ENCODE data around the gene CRX. TPM values are rescaled to one million over a fixed set of nuclear protein-coding genes. Genes with fewer than 3 reads are reported as not detected.
A peak's percentile ranks its signal among the peaks of the same experiment; 100 is the strongest.

CRX gene
- total RNA-seq, 1 experiment from 2014 or later = 0.13 TPM

DNA sequence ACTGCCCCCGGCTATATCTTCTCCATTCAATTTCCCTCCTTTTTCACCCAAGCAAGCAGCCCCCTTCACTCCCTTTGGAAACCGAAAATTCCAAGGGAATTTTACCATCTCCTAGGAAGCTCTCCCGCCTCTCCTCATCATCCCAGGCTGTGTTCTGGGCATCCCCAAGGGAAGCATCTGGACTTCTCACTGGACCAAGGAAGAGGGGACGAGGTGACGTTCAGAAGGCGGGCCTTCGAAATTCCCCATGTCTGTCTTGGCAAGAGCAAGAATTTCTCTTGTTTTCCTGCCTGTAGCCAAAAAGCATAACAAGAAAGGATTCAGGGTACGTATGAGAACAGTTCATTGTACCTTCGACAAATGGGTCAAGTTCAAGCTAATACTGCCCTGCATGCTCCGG lies 43.4 kb downstream of the CRX start:
- Mint-ChIP-seq H3K27me3 (ENCODE audit: low read depth) (no peaks in the 10 kb centered on the region), H3K4me1 (peaks cover 18 to 25% of the 10 kb centered on the region in 2 experiments)
- no peaks in the 10 kb centered on the region for H3K79me2 ChIP-seq (ENCODE audit: insufficient read depth, low read length)

More for the DNA sequence above, 43.4 kb downstream of the CRX start:
- DNase-seq = no peak
- H2AFZ ChIP-seq (ENCODE audit: low read length) = no peak overlapping the region
- no peak overlapping the region for H3K4ac ChIP-seq (ENCODE audit: low read depth, low read length)
- no peak overlapping the region for H2BK120ac ChIP-seq (ENCODE audit: low read depth, low read length, poor library complexity, severe bottlenecking)
- no peak overlapping the region for H2BK15ac ChIP-seq (ENCODE audit: low read depth, low read length)
- no peaks in the 10 kb centered on the region for H3K4me1 ChIP-seq (ENCODE audit: insufficient read depth, low read length)
- Mint-ChIP-seq H3K36me3 (ENCODE audit: insufficient read depth in 1 of 3, low read depth in 3 of 3) (peaks cover 0 to 3% (median 0%) of the 10 kb centered on the region in 3 experiments; a peak in 1 of 7 replicates), H3K9me3 (no peaks in the 10 kb centered on the region; a peak in 1 of 5 replicates), H3K27ac (peak overlapping the region; percentile 80 to 92 (median 85); a peak in 6 of 7 replicates), H3K4me3 (peak overlapping the region in 1 of 2 experiments; percentile 53; a peak in 1 of 5 replicates)
- H2AK5ac ChIP-seq (ENCODE audit: insufficient read length, low read length) = no peak overlapping the region
- no peaks in the 10 kb centered on the region for H4K20me1 ChIP-seq (ENCODE audit: control insufficient read depth, insufficient read depth, insufficient read length)
- no peaks in the 10 kb centered on the region for H3K23me2 ChIP-seq (ENCODE audit: insufficient read length, low read depth, low read length, poor library complexity, severe bottlenecking)
- no peaks in the 10 kb centered on the region for H3K27me3 ChIP-seq (ENCODE audit: insufficient read depth, low read length)
- H4K5ac ChIP-seq (ENCODE audit: insufficient read length, low read depth, low read length) = no peak overlapping the region
- no peaks in the 10 kb centered on the region for H3K79me1 ChIP-seq (ENCODE audit: insufficient read depth, low read depth, low read length, poor library complexity, severe bottlenecking)
- H3K56ac ChIP-seq (ENCODE audit: insufficient read length, low read depth, low read length) = no peak overlapping the region
- H3T11ph ChIP-seq (ENCODE audit: low read length) = no peak overlapping the region
- no peaks in the 10 kb centered on the region for H3K9me3 ChIP-seq (ENCODE audit: control insufficient read depth, low read depth, low read length)
- no peak overlapping the region for H2BK5ac ChIP-seq (ENCODE audit: insufficient read length, low read length)
- no peak overlapping the region for H3K23ac ChIP-seq (ENCODE audit: insufficient read length, low read depth, low read length)
- H4K91ac ChIP-seq (ENCODE audit: insufficient read length, low read depth, low read length) = no peak overlapping the region
- no peak overlapping the region for H3K27ac ChIP-seq (ENCODE audit: insufficient read length, low read depth, low read length)
- H2BK12ac ChIP-seq (ENCODE audit: insufficient read length, low read depth, low read length) = no peak overlapping the region
- H3K4me2 ChIP-seq (ENCODE audit: insufficient read depth, insufficient read length, low read length) = no peak overlapping the region
- no peak overlapping the region for H4K8ac ChIP-seq (replicated peaks; ENCODE audit: insufficient read length, low read depth, low read length)
- H2BK20ac ChIP-seq (ENCODE audit: low read depth, low read length, poor library complexity, severe bottlenecking) = no peak overlapping the region
- H3K18ac ChIP-seq (ENCODE audit: insufficient read length, low read depth, low read length) = no peak overlapping the region
- WGBS (ENCODE audit: extremely low coverage, insufficient read length, low lambda C conversion rate) = no CpG with 5 or more reads among the region's 10 CpGs
- no peak for TF ChIP-seq CTCF (conservative IDR thresholded peaks at IDR 0.05)
- H3K14ac ChIP-seq (ENCODE audit: insufficient read depth, low read length) = no peak overlapping the region
- H3K9ac ChIP-seq (ENCODE audit: extremely low read depth, insufficient read length, low read length) = no peak overlapping the region
